HepG2 (cell line): ENCODE data around the gene SMIM28.

Experiments
- CTCF ChIP-seq: sonication (generic); formaldehyde crosslinking; IDR thresholded peaks from 2 replicates; pipeline ENCODE4 v1.5.0; 2020; ENCODE audit warnings: mild to moderate bottlenecking, missing genetic modification reagents, moderate library complexity
- RBFOX2 ChIP-seq: fragments of 200-400 bp; formaldehyde crosslinking; IDR thresholded peaks from 2 replicates; pipeline ENCODE4 v1.6.1; 2017; ENCODE audit warnings: low read depth, mild to moderate bottlenecking, low read length
- REXO4 ChIP-seq: sonication (generic); formaldehyde crosslinking; IDR thresholded peaks from 2 replicates; pipeline ENCODE4 v1.8.0; 2022; ENCODE audit warnings: missing genetic modification reagents, mild to moderate bottlenecking, borderline replicate concordance
- SETDB1 ChIP-seq: sonication (generic); formaldehyde crosslinking; IDR thresholded peaks from 2 replicates; pipeline ENCODE4 v1.5.1; 2020; ENCODE audit warnings: missing genetic modification reagents, mild to moderate bottlenecking, borderline replicate concordance
- TEAD2 ChIP-seq: sonication (generic); formaldehyde crosslinking; IDR thresholded peaks from 2 replicates; pipeline ENCODE4 v1.9.0; 2021; ENCODE audit warnings: missing genetic modification reagents
- TOE1 ChIP-seq: sonication (generic); formaldehyde crosslinking; IDR thresholded peaks from 2 replicates; pipeline ENCODE4 v1.4.0; 2020; ENCODE audit warnings: mild to moderate bottlenecking, missing genetic modification reagents
- ZNF773 ChIP-seq: sonication (generic); formaldehyde crosslinking; IDR thresholded peaks from 2 replicates; pipeline ENCODE4 v1.4.0; 2020; ENCODE audit warnings: missing genetic modification reagents, borderline replicate concordance

GRCh38 chr6:138421089-138421488, 43.4 kb downstream of the SMIM28 start:
- TF ChIP-seq RBFOX2 (no peak), ZNF773 (no peak), TEAD2 (CRISPR knock-in tag) (no peak), TOE1 (CRISPR knock-in tag) (no peak), CTCF (no peak), SETDB1 (CRISPR knock-in tag) (no peak), REXO4 (CRISPR knock-in tag) (no peak)
